HL-60 (cell line): ENCODE measurements around the gene PRTN3.

ENCODE experiments used
- GABPA ChIP-seq: IDR thresholded peaks from 2 replicates; pipeline ENCODE4 v1.6.1; 2012; ENCODE audit warnings: low read depth
- POLR2AphosphoS5 ChIP-seq: IDR thresholded peaks from 2 replicates; pipeline ENCODE4 v1.6.1; 2012; ENCODE audit warnings: low read depth
- TF ChIP-seq, protein P1 (sequence below): IDR thresholded peaks from one replicate; pipeline ENCODE4 v1.5.1; 2011; ENCODE audit warnings: low read length, control low read depth, inconsistent platforms; ENCODE audit not compliant: insufficient read depth

- TF ChIP-seq, protein P1, sequence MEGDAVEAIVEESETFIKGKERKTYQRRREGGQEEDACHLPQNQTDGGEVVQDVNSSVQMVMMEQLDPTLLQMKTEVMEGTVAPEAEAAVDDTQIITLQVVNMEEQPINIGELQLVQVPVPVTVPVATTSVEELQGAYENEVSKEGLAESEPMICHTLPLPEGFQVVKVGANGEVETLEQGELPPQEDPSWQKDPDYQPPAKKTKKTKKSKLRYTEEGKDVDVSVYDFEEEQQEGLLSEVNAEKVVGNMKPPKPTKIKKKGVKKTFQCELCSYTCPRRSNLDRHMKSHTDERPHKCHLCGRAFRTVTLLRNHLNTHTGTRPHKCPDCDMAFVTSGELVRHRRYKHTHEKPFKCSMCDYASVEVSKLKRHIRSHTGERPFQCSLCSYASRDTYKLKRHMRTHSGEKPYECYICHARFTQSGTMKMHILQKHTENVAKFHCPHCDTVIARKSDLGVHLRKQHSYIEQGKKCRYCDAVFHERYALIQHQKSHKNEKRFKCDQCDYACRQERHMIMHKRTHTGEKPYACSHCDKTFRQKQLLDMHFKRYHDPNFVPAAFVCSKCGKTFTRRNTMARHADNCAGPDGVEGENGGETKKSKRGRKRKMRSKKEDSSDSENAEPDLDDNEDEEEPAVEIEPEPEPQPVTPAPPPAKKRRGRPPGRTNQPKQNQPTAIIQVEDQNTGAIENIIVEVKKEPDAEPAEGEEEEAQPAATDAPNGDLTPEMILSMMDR, result no peak
- TF ChIP-seq POLR2AphosphoS5 (peak; percentile 11; the same call in 1 of the 2 replicates), GABPA (no peak)
Measured at GRCh38 chr19:862581-863314, 21.9 kb downstream of the PRTN3 start.
